Transverse colon (tissue), 4 donors: Measurements from ENCODE around the gene CTNNBIP1.

Source experiments
- CTCF ChIP-seq, 5 experiments: fragments of 200-600 bp in 3 of 5; fragments of 450-650 bp in 2 of 5; sonication (generic) in 3 of 5; IDR thresholded peaks; 1 replicate in 2 of 5; 2 replicates in 3 of 5; pipeline ENCODE4 v1.5.1; 2016 to 2017; ENCODE audit warnings: antibody characterized with exemption in 5 of 5, inconsistent platforms in 3 of 5, mild to moderate bottlenecking in 2 of 5, moderate library complexity in 1 of 5
- POLR2AphosphoS5 ChIP-seq, 3 donors: sonication (generic); formaldehyde crosslinking; IDR thresholded peaks; one replicate each; pipeline ENCODE4 v1.6.1; 2016; ENCODE audit warnings: antibody characterized with exemption in 3 of 3

- TF ChIP-seq CTCF (IDR thresholded peaks at IDR 0.05) (peak in 1 of 5 experiments; percentile 16), POLR2AphosphoS5 (IDR thresholded peaks at IDR 0.05) (peak in 1 of 3 donors; percentile 19)
These were observed 9.7 kb downstream of the CTNNBIP1 start for GRCh38 chr1:9900142-9901043.
